ENCODE results near the gene HSD17B8. TPM values are rescaled to one million over a fixed set of nuclear protein-coding genes. Genes with fewer than 3 reads are reported as not detected.

HSD17B8 gene
- total and polyA plus RNA-seq, 2 experiments from 2014 or later, result 4.3 to 8.9 TPM

DNA sequence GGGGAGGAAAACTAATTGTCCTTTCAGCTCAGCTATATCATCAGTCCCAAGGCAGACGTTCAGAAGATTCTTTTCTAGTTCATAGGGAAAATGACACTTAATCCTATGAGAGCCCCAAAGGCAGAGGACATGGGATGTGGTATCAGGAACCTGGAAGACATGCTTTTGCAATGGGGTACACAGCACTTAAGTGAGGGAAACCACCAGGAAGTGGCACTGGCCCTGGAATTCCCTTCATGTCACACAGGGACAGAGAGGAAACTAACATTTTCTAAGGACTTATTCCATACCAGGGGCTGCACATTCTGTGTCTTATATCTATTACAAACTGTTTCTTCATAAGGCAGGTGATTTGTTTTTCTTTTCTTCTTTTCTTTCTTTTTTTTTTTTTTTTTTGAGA, 39.0 kb downstream of the HSD17B8 start:
- TF ChIP-seq ZNF114 (CRISPR knock-in tag; IDR thresholded peaks at IDR 0.05) (no peak), NANOG (IDR thresholded peaks at IDR 0.05; ENCODE audit: borderline replicate concordance) (no peak), STAT1 (IDR thresholded peaks at IDR 0.05; ENCODE audit: unreplicated experiment) (no peak), ETS1 (IDR thresholded peaks at IDR 0.05) (no peak), EZH2 (IDR thresholded peaks at IDR 0.05; ENCODE audit: low read depth, unreplicated experiment) (no peak), EZH2phosphoT487 (IDR thresholded peaks at IDR 0.05; ENCODE audit: unreplicated experiment) (no peak), JUNB (IDR thresholded peaks at IDR 0.05; ENCODE audit: unreplicated experiment) (no peak), ZNF331 (CRISPR knock-in tag; IDR thresholded peaks at IDR 0.05; ENCODE audit: low read depth) (no peak), CTCF (conservative IDR thresholded peaks at IDR 0.05; ENCODE audit: low read depth in 2 of 2) (no peak)
- Histone ChIP-seq H2AFZ (no peak overlapping the region), H3K27ac (ENCODE audit: low read depth) (no peak overlapping the region), H4K20me1 (replicated peaks; ENCODE audit: insufficient read depth) (no peaks in the 10 kb centered on the region), H3K4me1 (ENCODE audit: insufficient read depth) (peaks cover 4% of the 10 kb centered on the region; the same call in 1 of the 2 replicates), H3K4me3 (no peak overlapping the region), H3K4me2 (no peak overlapping the region), H3F3A (replicated peaks; ENCODE audit: low read depth) (no peaks in the 10 kb centered on the region), H3K9me2 (ENCODE audit: insufficient read depth) (no peaks in the 10 kb centered on the region), H3K79me2 (replicated peaks; ENCODE audit: insufficient read depth) (no peaks in the 10 kb centered on the region), H3K36me3 (ENCODE audit: insufficient read depth) (no peaks in the 10 kb centered on the region), H3K27me3 (ENCODE audit: insufficient read depth) (peaks cover 56% of the 10 kb centered on the region)
- H3K9me3 Mint-ChIP-seq, result no peaks in the 10 kb centered on the region
- H3K36me3 Mint-ChIP-seq (ENCODE audit: low read depth), result no peaks in the 10 kb centered on the region
- peaks cover 11% of the 10 kb centered on the region for H3K27me3 Mint-ChIP-seq (ENCODE audit: insufficient read depth, low read depth, poor library complexity)
- peaks cover 1% of the 10 kb centered on the region; the same call in 2 of the 3 replicates for H3K4me1 Mint-ChIP-seq
- ATAC-seq, result no peak
- H3K4me3 Mint-ChIP-seq, result no peak overlapping the region
- DNase-seq (ENCODE audit: low spot score), result no peak
- H3K27ac Mint-ChIP-seq, result no peak overlapping the region

GRCh38 chr6:33247977-33248642, 43.7 kb downstream of the HSD17B8 start:
- Histone ChIP-seq H2AFZ (peak overlapping the region; percentile 100), H3K4me3 (peak overlapping the region; percentile 63), H3K4me2 (peak overlapping the region; percentile 90), H3K4me1 (ENCODE audit: insufficient read depth) (peaks cover 12% of the 10 kb centered on the region), H3K27ac (ENCODE audit: low read depth) (no peak overlapping the region), H3K27me3 (ENCODE audit: insufficient read depth) (peaks cover 39% of the 10 kb centered on the region), H3K36me3 (ENCODE audit: insufficient read depth) (no peaks in the 10 kb centered on the region), H3F3A (replicated peaks; ENCODE audit: low read depth) (peaks cover 10% of the 10 kb centered on the region; the same call in 1 of the 2 replicates), H3K9me2 (ENCODE audit: insufficient read depth) (no peaks in the 10 kb centered on the region), H3K79me2 (replicated peaks; ENCODE audit: insufficient read depth) (no peaks in the 10 kb centered on the region), H4K20me1 (replicated peaks; ENCODE audit: insufficient read depth) (no peaks in the 10 kb centered on the region)
- Mint-ChIP-seq H3K9me3 (no peaks in the 10 kb centered on the region), H3K36me3 (ENCODE audit: low read depth) (peaks cover 19% of the 10 kb centered on the region), H3K4me3 (peak overlapping the region; percentile 82), H3K27ac (no peak overlapping the region), H3K4me1 (peaks cover 19% of the 10 kb centered on the region), H3K27me3 (ENCODE audit: insufficient read depth, low read depth, poor library complexity) (peaks cover 15% of the 10 kb centered on the region)
- DNase-seq (ENCODE audit: low spot score) (peak; percentile 97), ATAC-seq (peak; percentile 67)
- peak; percentile 67 to 95 for TF ChIP-seq CTCF (conservative IDR thresholded peaks at IDR 0.05; ENCODE audit: low read depth in 2 of 2)
- no peak for TF ChIP-seq POLR2AphosphoS5 (IDR thresholded peaks at IDR 0.05; ENCODE audit: low read depth)

All from GM23338 (cell line).